ENCODE measurements around the gene C2orf69. TPM values are rescaled to one million over a fixed set of nuclear protein-coding genes. Genes with fewer than 3 reads are reported as not detected.
A peak's percentile ranks its signal among the peaks of the same experiment; 100 is the strongest.

The C2orf69 gene
- total RNA-seq, 2 experiments from 2014 or later, result 18.9 to 19.5 TPM

DNA sequence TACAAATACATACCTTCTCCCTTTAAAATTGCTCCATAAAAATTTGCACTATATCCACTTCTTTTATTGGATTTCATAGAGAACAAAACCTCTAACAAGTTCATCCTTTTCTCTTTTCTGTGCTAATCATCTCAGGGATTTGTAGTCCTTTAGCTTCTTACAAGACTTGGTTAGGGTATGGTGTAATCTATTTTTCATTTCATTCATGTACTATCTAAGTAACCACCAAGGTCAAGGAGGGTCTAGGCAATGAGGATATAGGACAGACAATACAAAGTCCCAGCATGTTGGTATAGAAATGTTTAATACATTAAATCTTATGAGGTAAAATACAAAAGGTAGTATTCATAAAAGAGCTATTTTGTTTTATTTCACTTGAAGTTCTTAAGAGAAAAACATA lies 17.5 kb downstream of the C2orf69 start:
- H3K27ac Mint-ChIP-seq, result peak overlapping the region; percentile 14
- CTCF ChIA-PET, result interaction anchor here (0.8 to 1.3 kb wide), 2 partner anchors 11 to 16 kb away, joined by 3 to 4 read pairs; no protein-coding TSS in a partner anchor
- no peak for ATAC-seq
- no peaks in the 10 kb centered on the region for H3K27me3 Mint-ChIP-seq
- peaks cover 46% of the 10 kb centered on the region for H3K36me3 Mint-ChIP-seq
- no peak for DNase-seq
- no peak overlapping the region for H3K4me3 Mint-ChIP-seq
- H3K9me3 Mint-ChIP-seq (ENCODE audit: low read depth), result no peaks in the 10 kb centered on the region
- peaks cover 21% of the 10 kb centered on the region for H3K4me1 Mint-ChIP-seq

DNA sequence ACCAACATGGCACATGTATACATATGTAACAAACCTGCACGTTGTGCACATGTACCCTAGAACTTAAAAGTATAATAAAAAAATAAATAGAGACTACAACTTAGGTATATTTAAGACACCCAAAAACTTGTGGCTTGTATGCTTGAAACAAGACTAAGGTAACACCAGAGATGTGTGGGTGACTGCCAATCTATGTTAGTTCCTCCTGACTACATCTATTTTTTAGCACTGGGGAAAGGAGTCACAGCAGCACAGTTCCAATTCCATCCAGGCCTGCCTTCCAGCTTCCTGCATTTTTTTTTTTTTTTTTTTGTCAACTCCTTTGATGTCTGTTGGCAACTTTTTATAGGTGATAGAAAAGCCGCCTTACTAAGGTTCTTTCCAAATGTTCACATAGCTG lies 18.2 kb downstream of the C2orf69 start:
- peaks cover 18% of the 10 kb centered on the region for H3K4me1 Mint-ChIP-seq
- DNase-seq (no peak), ATAC-seq (no peak)
- no peak overlapping the region for H3K27ac Mint-ChIP-seq
- H3K4me3 Mint-ChIP-seq, result no peak overlapping the region
- peaks cover 44% of the 10 kb centered on the region for H3K36me3 Mint-ChIP-seq
- CTCF ChIA-PET, result interaction anchor here (1.3 kb wide), 1 partner anchor 11 kb away, joined by 3 read pairs; no protein-coding TSS in a partner anchor
- no peaks in the 10 kb centered on the region for H3K27me3 Mint-ChIP-seq
- H3K9me3 Mint-ChIP-seq (ENCODE audit: low read depth), result no peaks in the 10 kb centered on the region

DNA sequence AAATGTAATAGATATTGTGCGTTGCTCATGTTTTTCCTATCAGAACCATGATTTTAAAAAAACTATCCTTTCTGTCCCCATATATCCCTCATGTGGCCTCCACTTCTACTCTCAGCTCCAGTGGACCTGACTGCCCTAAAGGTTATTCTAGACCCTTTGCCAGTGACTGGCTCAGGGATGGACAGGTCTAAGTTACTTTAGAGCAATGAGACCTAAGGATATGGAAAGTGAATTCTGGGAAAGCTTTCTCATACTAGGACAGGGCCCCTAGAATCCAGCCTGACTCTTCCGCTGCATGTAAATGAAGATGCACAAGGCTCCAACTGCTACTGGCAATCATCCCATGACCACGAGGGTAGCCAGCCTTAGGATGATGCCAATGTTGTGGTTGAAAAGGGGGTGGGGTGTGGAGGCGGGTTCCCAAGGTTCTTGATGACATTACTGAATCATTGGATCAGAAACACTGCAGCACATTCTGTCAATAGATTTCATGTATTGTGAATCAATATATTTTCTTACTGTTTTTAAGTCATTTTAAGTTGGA lies 21.3 kb downstream of the C2orf69 start:
- Mint-ChIP-seq H3K36me3 (peaks cover 41% of the 10 kb centered on the region), H3K4me3 (no peak overlapping the region), H3K4me1 (peaks cover 8% of the 10 kb centered on the region), H3K27ac (peak overlapping the region; percentile 28), H3K27me3 (no peaks in the 10 kb centered on the region), H3K9me3 (ENCODE audit: low read depth) (no peaks in the 10 kb centered on the region)
- CTCF ChIA-PET, result no interaction called here
- DNase-seq, result no peak
- no peak for ATAC-seq

DNA sequence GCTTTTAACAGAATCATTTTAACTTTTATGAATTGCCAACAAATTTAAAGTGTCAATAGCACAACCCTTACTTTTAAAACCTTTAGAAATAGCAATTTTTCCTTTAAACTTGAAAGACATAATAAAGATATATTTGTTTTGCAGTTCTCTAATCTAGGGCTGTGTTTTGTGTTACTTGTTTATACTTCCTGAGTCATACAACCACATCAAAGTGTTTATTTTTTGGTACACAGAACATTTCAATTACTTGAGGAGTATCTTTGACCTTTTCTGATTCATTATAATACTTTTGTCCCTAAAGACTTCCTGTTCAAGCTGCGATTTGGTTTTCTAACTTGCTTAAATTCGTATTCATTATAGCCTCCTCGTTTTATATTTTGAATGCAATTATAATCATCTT lies 22.4 kb downstream of the C2orf69 start:
- Mint-ChIP-seq H3K4me3 (no peak overlapping the region), H3K36me3 (peaks cover 42% of the 10 kb centered on the region), H3K4me1 (peaks cover 7% of the 10 kb centered on the region), H3K9me3 (ENCODE audit: low read depth) (no peaks in the 10 kb centered on the region), H3K27me3 (no peaks in the 10 kb centered on the region), H3K27ac (peak overlapping the region; percentile 52)
- ATAC-seq (no peak), DNase-seq (no peak)
- CTCF ChIA-PET, result interaction anchor here (0.7 to 1.2 kb wide), 2 partner anchors 12 to 14 kb away, joined by 3 to 4 read pairs; no protein-coding TSS in a partner anchor

DNA sequence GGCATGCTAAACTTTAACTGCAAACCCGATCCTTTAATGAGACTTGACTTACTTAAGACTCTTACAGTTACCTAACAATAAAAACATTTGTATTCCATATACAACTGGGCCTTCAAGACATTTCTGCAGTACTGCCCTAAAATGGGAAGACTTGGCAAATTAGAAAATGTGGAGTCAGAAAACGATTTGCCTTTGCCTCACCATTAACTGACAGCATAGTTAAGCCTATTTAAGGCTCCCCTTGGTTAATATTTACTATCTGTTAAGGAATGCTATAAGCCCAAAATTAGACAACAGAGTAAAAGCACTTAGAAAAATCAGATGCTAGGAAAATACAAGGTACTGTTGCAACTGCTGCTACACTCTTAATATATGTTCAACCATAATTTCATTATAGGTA lies 25.5 kb downstream of the C2orf69 start:
- Mint-ChIP-seq H3K36me3 (peaks cover 29% of the 10 kb centered on the region), H3K4me3 (no peak overlapping the region), H3K9me3 (ENCODE audit: low read depth) (no peaks in the 10 kb centered on the region), H3K27me3 (no peaks in the 10 kb centered on the region), H3K27ac (no peak overlapping the region), H3K4me1 (peaks cover 10% of the 10 kb centered on the region)
- no peak for DNase-seq
- no peak for ATAC-seq
- CTCF ChIA-PET, result no interaction called here

DNA sequence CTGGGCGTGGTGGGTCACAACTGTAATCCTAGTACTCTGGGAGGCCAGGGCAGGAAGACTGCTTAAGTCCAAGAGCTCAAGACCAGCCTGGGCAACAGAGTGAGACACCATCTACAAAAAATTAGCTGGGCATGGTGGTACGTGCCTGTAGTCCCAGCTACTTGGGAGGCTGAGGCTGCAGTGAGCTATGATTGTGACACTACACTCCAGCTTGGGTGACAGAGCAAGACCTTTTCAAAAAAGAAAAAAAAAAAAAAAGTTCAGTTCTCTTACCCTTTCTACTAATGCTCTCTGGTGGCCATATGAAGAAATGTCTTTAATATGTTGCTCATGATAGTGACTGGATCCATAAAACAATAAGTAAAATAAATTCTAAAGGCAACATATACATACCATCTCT lies 29.3 kb downstream of the C2orf69 start:
- Mint-ChIP-seq H3K36me3 (peaks cover 33% of the 10 kb centered on the region), H3K27me3 (no peaks in the 10 kb centered on the region), H3K4me1 (peaks cover 11% of the 10 kb centered on the region), H3K4me3 (no peak overlapping the region), H3K27ac (no peak overlapping the region), H3K9me3 (ENCODE audit: low read depth) (no peaks in the 10 kb centered on the region)
- ATAC-seq (peak; percentile 60), DNase-seq (no peak)
- CTCF ChIA-PET, result interaction anchor here (0.9 to 2.3 kb wide), 6 partner anchors 10 to 234 kb away, joined by 3 to 9 read pairs (median 3); no protein-coding TSS in a partner anchor

DNA sequence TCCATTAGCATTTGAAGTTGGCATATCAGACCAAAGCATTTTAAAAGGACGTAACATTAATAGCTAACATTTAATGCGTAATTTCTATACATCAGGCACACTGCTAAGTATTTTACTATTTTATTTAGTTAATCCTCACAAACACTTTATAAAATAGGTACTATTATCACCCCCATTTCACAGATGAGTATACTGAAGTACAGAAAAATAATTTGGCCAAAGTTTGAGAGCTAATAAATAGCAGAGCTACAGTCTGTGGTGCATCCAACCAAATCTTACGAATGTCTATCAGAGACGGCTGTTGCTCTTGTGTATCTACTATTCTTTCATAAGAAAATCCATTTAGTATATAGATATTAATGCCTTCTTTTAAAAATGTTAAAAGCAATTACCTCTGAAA lies 32.3 kb downstream of the C2orf69 start:
- H3K27ac Mint-ChIP-seq, result no peak overlapping the region
- H3K9me3 Mint-ChIP-seq (ENCODE audit: low read depth), result no peaks in the 10 kb centered on the region
- peaks cover 23% of the 10 kb centered on the region for H3K4me1 Mint-ChIP-seq
- DNase-seq (no peak), ATAC-seq (no peak)
- CTCF ChIA-PET, result interaction anchor here (1.2 kb wide), 1 partner anchor 239 kb away, joined by 5 read pairs; no protein-coding TSS in a partner anchor
- no peaks in the 10 kb centered on the region for H3K27me3 Mint-ChIP-seq
- no peak overlapping the region for H3K4me3 Mint-ChIP-seq
- H3K36me3 Mint-ChIP-seq, result peaks cover 46% of the 10 kb centered on the region

DNA sequence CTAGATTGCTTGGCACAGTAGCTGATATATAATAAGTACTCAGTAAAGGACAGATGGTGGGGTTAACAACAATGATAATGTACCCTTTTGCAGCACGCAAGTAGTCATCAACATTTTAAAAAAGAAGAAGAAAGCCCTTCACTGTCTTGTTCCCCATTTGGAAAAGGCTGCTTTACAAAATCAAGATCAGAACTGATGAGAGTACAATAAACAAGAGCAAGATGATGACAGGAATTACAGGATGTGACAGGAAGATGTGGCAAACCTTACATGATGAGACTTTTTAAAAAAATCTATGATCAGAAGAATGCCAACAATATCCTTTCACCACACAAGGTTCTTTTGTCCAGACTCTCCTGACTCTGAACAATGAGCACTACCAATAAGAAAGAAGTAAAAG lies 35.1 kb downstream of the C2orf69 start:
- no peak overlapping the region for H3K4me3 Mint-ChIP-seq
- H3K27me3 Mint-ChIP-seq, result no peaks in the 10 kb centered on the region
- CTCF ChIA-PET, result interaction anchor here (1.3 to 1.6 kb wide), 2 partner anchors 13 to 34 kb away, joined by 3 to 4 read pairs; no protein-coding TSS in a partner anchor
- no peaks in the 10 kb centered on the region for H3K9me3 Mint-ChIP-seq (ENCODE audit: low read depth)
- H3K4me1 Mint-ChIP-seq, result peaks cover 35% of the 10 kb centered on the region
- no peak overlapping the region for H3K27ac Mint-ChIP-seq
- DNase-seq (no peak), ATAC-seq (no peak)
- peaks cover 51% of the 10 kb centered on the region for H3K36me3 Mint-ChIP-seq

DNA sequence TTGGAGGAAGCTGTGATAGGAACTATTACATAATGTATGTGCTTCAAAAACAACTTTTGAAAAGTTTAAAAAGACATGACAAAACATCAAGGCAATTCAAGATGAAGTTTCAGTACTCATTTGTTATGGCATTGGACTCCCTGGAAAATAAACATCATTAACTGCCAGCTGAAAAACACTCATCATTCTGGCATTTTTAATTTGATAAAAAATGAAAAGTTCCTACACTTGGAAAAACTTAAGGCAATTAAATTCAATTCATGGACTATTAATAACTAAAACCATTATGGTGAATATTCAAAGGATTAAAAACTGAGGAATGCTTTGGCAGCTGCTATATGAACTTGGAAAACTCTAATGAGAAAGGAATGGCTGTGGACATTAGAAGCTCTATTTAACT lies 35.7 kb downstream of the C2orf69 start:
- no peaks in the 10 kb centered on the region for H3K27me3 Mint-ChIP-seq
- H3K4me1 Mint-ChIP-seq, result peaks cover 38% of the 10 kb centered on the region
- peaks cover 51% of the 10 kb centered on the region for H3K36me3 Mint-ChIP-seq
- H3K4me3 Mint-ChIP-seq, result no peak overlapping the region
- CTCF ChIA-PET, result interaction anchor here (1.3 kb wide), 1 partner anchor 35 kb away, joined by 3 read pairs; no protein-coding TSS in a partner anchor
- H3K9me3 Mint-ChIP-seq (ENCODE audit: low read depth), result no peaks in the 10 kb centered on the region
- ATAC-seq (no peak), DNase-seq (no peak)
- H3K27ac Mint-ChIP-seq, result no peak overlapping the region

DNA sequence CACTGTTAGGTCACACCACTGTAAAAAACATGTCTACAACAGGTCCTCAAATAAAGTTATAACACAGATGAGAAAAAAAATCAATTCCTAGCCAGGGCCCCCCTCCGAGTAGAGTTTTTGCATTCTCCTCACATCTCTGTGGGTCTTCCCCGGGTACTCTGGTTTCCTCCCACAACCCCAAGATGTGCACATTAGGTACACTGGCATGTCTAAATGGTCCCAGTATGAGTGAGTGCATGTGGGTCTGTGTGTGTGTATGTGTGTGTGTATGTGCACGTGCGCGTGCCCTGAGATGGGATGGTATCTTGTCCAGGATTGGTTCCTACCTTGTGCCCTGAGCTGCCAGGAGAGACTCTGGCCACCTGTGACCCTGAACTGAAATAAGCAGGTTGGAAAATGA lies 39.3 kb downstream of the C2orf69 start:
- H3K9me3 Mint-ChIP-seq (ENCODE audit: low read depth), result no peaks in the 10 kb centered on the region
- DNase-seq, result peak; percentile 65
- H3K4me1 Mint-ChIP-seq, result peaks cover 56% of the 10 kb centered on the region
- ATAC-seq, result peak; percentile 11
- H3K27me3 Mint-ChIP-seq, result no peaks in the 10 kb centered on the region
- peaks cover 40% of the 10 kb centered on the region for H3K36me3 Mint-ChIP-seq
- CTCF ChIA-PET, result interaction anchor here (1.1 to 1.5 kb wide), 3 partner anchors 9 to 30 kb away, joined by 4 to 9 read pairs (median 5); no protein-coding TSS in a partner anchor
- H3K27ac Mint-ChIP-seq, result peak overlapping the region; percentile 85
- peak overlapping the region; percentile 57 for H3K4me3 Mint-ChIP-seq

DNA sequence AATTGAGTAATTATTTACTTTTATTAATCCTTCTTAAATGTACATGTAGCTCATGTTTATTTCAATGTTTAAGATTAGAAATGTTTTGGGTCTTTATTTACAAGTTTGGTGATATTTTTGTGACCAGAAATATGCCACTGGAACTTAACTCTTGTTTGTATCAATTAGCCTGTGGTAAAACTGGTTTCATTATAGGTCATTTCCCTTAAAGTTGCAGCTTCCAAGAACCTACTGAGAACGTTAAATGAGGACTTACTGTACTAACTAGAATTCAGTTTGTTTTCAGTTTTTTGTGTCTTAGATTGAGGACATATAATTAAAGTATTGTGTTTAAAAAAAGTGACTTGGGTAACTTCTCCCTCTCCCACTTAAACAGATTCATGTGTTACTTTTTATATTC lies 39.9 kb downstream of the C2orf69 start:
- Mint-ChIP-seq H3K4me3 (peak overlapping the region; percentile 51), H3K4me1 (peaks cover 56% of the 10 kb centered on the region), H3K36me3 (peaks cover 37% of the 10 kb centered on the region), H3K9me3 (ENCODE audit: low read depth) (no peaks in the 10 kb centered on the region), H3K27ac (peak overlapping the region; percentile 82), H3K27me3 (no peaks in the 10 kb centered on the region)
- CTCF ChIA-PET, result interaction anchor here (1.1 to 1.5 kb wide), 3 partner anchors 10 to 29 kb away, joined by 4 to 9 read pairs (median 5); no protein-coding TSS in a partner anchor
- ATAC-seq, result no peak
- DNase-seq, result no peak

DNA sequence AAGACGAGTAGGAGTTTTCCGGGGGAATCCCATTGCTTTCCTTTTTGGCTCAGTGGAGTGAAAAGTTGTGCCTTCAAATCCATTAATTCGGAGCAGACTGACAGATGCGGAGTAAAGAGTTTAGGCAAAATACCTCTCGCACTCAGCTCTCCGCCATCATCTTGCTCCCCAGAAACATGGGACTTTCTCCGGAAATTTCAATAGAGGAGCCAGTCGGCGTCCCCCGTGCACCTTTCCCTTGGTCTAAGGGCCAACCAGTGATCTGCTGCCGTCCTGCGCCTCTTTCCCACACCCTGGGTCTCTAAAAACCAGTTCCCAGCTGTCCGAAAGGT lies 43.9 kb downstream of the C2orf69 start:
- Mint-ChIP-seq H3K4me3 (peak overlapping the region; percentile 96), H3K27me3 (no peaks in the 10 kb centered on the region), H3K36me3 (peaks cover 29% of the 10 kb centered on the region), H3K4me1 (peaks cover 71% of the 10 kb centered on the region), H3K27ac (peak overlapping the region; percentile 93), H3K9me3 (ENCODE audit: low read depth) (no peaks in the 10 kb centered on the region)
- ATAC-seq, result peak; percentile 40
- no peak for DNase-seq
- CTCF ChIA-PET, result no interaction called here

DNA sequence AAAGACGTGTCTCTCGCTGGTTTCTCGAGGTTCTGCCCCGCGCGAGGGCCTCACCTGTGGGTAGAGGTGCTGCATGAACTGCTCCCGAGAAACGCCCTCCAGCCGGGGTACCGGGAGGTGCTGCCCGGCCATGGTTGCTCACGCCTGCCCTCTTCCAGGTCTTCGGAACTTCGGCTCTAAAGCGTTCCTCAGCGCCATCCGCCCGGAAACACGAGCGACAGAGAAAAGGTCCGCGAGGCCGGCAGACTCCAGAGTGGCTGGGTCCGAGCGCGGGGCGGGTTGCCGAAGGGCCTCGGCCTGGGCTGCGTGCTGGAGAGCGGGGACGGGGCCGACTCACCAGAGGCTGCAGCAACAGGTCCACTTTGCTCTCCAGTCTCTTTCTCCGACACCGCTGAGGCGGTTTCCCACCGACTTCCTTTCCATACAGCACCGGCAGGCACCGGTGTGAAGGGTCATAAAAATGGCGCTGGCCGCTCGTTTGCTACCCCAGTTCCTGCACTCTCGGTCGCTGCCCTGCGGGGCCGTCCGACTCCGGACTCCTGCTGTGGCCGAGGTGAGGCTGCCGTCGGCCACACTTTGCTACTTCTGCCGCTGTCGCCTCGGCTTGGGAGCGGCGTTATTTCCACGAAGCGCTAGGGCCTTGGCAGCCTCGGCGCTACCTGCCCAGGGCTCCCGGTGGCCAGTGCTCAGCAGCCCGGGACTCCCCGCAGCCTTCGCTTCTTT lies 44.4 kb downstream of the C2orf69 start, which contains the start of the genes MAIP1 and TYW5:
TSS of gene MAIP1 (plus strand) at position 244 of the 723 bp plus-strand sequence. CDS start at position 461, 217 bp downstream.
TSS of gene TYW5 (minus strand) at position 153 of the 723 bp plus-strand sequence. CDS start at position 132, 21 bp downstream.
- H3K27me3 Mint-ChIP-seq, result no peaks in the 10 kb centered on the region
- CTCF ChIA-PET, result no interaction called here
- ATAC-seq (peak; percentile 89), DNase-seq (peak; percentile 87)
- H3K4me3 Mint-ChIP-seq, result peak within 1 kb of the TSS; percentile 96
- peak within 1 kb of the TSS; percentile 93 for H3K27ac Mint-ChIP-seq
- H3K4me1 Mint-ChIP-seq, result peaks cover 66% of the 10 kb centered on the region
- no peaks in the 10 kb centered on the region for H3K9me3 Mint-ChIP-seq (ENCODE audit: low read depth)
- H3K36me3 Mint-ChIP-seq, result peaks cover 27% of the 10 kb centered on the region

DNA sequence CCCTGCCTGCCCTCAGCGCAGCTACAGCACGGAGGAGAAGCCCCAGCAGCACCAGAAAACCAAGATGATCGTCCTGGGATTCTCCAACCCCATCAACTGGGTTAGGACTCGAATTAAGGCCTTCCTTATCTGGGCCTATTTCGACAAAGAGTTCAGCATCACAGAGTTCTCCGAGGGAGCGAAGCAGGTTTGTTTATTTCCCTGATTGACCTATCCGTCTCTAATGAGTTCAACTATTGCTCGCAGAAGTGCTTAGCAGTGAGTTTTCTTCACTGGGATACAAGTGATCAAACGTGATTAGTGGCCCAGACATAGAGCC lies 44.9 kb downstream of the C2orf69 start:
- Mint-ChIP-seq H3K36me3 (peaks cover 28% of the 10 kb centered on the region), H3K27me3 (no peaks in the 10 kb centered on the region), H3K4me1 (peaks cover 65% of the 10 kb centered on the region), H3K9me3 (ENCODE audit: low read depth) (no peaks in the 10 kb centered on the region), H3K4me3 (peak overlapping the region; percentile 96), H3K27ac (peak overlapping the region; percentile 93)
- ATAC-seq (no peak), DNase-seq (no peak)
- CTCF ChIA-PET, result no interaction called here
